ENCODE data around the gene CHI3L2.

CHI3L2 gene

GRCh38 chr1:111203681-111204200, 23.8 kb upstream of the CHI3L2 start:
- Histone ChIP-seq H3K14ac (ENCODE audit: low read length) (peak overlapping the region; percentile 57), H2BK5ac (ENCODE audit: low read length) (no peak overlapping the region), H3K27ac (replicated peaks; ENCODE audit: low read length) (no peak overlapping the region), H2AFZ (ENCODE audit: low read length) (no peak overlapping the region), H3K9me3 (replicated peaks in 1 of 2; ENCODE audit: control insufficient read depth in 2 of 2, insufficient read depth in 1 of 2, low read depth in 1 of 2, low read length in 2 of 2) (no peaks in the 10 kb centered on the region), H3K18ac (ENCODE audit: low read length) (peak overlapping the region; percentile 78), H3K36me3 (replicated peaks in 1 of 2; ENCODE audit: control insufficient read depth in 2 of 2, insufficient read depth in 2 of 2, low read length in 2 of 2) (no peaks in the 10 kb centered on the region), H3K4me2 (ENCODE audit: insufficient read depth, low read length, poor library complexity, severe bottlenecking) (peak overlapping the region; percentile 29), H2BK120ac (ENCODE audit: low read depth, low read length) (peak overlapping the region; percentile 65), H4K8ac (ENCODE audit: low read depth, low read length) (no peak overlapping the region), H3K4ac (ENCODE audit: low read length) (no peak overlapping the region), H4K91ac (ENCODE audit: low read depth, low read length, poor library complexity) (no peak overlapping the region), H3K23ac (ENCODE audit: low read depth, low read length, poor library complexity) (peak overlapping the region; percentile 67), H3K4me1 (ENCODE audit: control insufficient read depth in 2 of 2, insufficient read depth in 1 of 2, low read depth in 1 of 2, low read length in 2 of 2) (peaks cover 1 to 2% of the 10 kb centered on the region in 2 donors), H3K4me3 (ENCODE audit: low read length in 2 of 2) (peak overlapping the region in 1 of 2 donors; percentile 31), H3K79me1 (ENCODE audit: low read depth, low read length) (no peaks in the 10 kb centered on the region), H3K9ac (ENCODE audit: low read depth, low read length, poor library complexity) (no peak overlapping the region), H2AK5ac (ENCODE audit: low read depth, low read length) (peak overlapping the region; percentile 24), H2BK15ac (ENCODE audit: low read length) (peak overlapping the region; percentile 51), H3K27me3 (ENCODE audit: control insufficient read depth in 3 of 3, insufficient read depth in 3 of 3, low read depth in 1 of 3, low read length in 3 of 3) (peaks cover 0 to 21% (median 0%) of the 10 kb centered on the region in 3 experiments), H2BK12ac (ENCODE audit: low read length) (no peak overlapping the region)
- WGBS, 2 donors (ENCODE audit: extremely low coverage in 2 of 2, insufficient read length in 2 of 2, insufficient replicate concordance in 1 of 2), result no CpG with 5 or more reads among the region's 41 CpGs
- DNase-seq (ENCODE audit: low spot score), result no peak

DNA sequence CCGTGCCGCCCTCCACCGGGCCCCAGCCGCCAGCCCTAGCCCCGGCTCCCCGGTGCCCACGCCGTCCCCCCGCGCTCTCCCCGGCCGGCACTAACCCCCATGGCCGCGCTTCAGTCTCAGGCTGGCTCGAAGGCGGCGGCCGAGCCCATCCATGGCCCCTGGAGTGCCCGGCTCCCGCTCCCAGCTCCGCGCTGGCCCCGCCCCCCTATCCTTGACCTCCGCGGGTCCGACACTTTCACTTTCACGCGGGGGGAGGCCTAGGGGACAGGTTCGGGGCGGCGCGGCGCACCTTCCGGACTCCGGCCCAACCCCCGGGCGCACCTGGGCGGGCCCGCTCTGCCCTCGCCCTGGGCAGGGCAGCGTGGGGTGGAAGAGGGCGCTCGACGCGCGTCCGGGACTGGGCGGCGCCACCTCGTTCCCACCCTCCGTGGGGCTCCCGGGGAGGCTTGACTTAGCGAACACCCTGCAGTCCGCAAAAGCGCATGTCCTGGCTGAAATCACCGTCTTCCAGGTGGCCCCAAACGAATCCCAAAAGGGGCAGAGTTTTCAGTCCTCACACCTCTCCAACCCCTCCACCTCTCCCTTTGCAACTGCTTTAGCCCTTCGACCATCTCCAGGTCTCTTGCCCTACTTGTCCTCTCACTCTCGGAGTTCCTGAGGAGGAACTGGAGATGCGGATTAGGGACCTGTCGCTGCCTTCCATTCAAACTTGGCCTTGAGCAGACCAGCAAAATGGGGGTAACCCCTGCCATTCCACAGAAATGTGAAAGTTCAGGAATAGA, 23.1 kb upstream of the CHI3L2 start:
- peak overlapping the region; percentile 22 for H2AK5ac ChIP-seq (ENCODE audit: low read depth, low read length)
- peak overlapping the region; percentile 65 for H2BK120ac ChIP-seq (ENCODE audit: low read depth, low read length)
- no peaks in the 10 kb centered on the region for H3K36me3 ChIP-seq (replicated peaks in 1 of 2; ENCODE audit: control insufficient read depth in 2 of 2, insufficient read depth in 2 of 2, low read length in 2 of 2)
- no peaks in the 10 kb centered on the region for H3K79me1 ChIP-seq (ENCODE audit: low read depth, low read length)
- no peak overlapping the region for H3K27ac ChIP-seq (replicated peaks; ENCODE audit: low read length)
- no peak overlapping the region for H3K14ac ChIP-seq (ENCODE audit: low read length)
- no peak overlapping the region for H2AFZ ChIP-seq (ENCODE audit: low read length)
- no peaks in the 10 kb centered on the region for H3K9me3 ChIP-seq (replicated peaks in 1 of 2; ENCODE audit: control insufficient read depth in 2 of 2, insufficient read depth in 1 of 2, low read depth in 1 of 2, low read length in 2 of 2)
- H3K9ac ChIP-seq (ENCODE audit: low read depth, low read length, poor library complexity), result no peak overlapping the region
- H4K91ac ChIP-seq (ENCODE audit: low read depth, low read length, poor library complexity), result no peak overlapping the region
- DNase-seq (ENCODE audit: low spot score), result no peak
- no peak overlapping the region for H4K8ac ChIP-seq (ENCODE audit: low read depth, low read length)
- no peak overlapping the region for H2BK12ac ChIP-seq (ENCODE audit: low read length)
- peak overlapping the region; percentile 78 for H3K18ac ChIP-seq (ENCODE audit: low read length)
- H2BK5ac ChIP-seq (ENCODE audit: low read length), result no peak overlapping the region
- no CpG with 5 or more reads among the region's 61 CpGs for WGBS, 2 donors (ENCODE audit: extremely low coverage in 2 of 2, insufficient read length in 2 of 2, insufficient replicate concordance in 1 of 2)
- H2BK15ac ChIP-seq (ENCODE audit: low read length), result peak overlapping the region; percentile 32
- H3K4ac ChIP-seq (ENCODE audit: low read length), result no peak overlapping the region
- peak overlapping the region; percentile 29 for H3K4me2 ChIP-seq (ENCODE audit: insufficient read depth, low read length, poor library complexity, severe bottlenecking)
- peak overlapping the region in 1 of 2 donors; percentile 31 for H3K4me3 ChIP-seq (ENCODE audit: low read length in 2 of 2)
- peaks cover 1 to 2% of the 10 kb centered on the region in 2 donors for H3K4me1 ChIP-seq (ENCODE audit: control insufficient read depth in 2 of 2, insufficient read depth in 1 of 2, low read depth in 1 of 2, low read length in 2 of 2)
- peaks cover 0 to 21% (median 0%) of the 10 kb centered on the region in 3 experiments for H3K27me3 ChIP-seq (ENCODE audit: control insufficient read depth in 3 of 3, insufficient read depth in 3 of 3, low read depth in 1 of 3, low read length in 3 of 3)
- H3K23ac ChIP-seq (ENCODE audit: low read depth, low read length, poor library complexity), result peak overlapping the region; percentile 37

GRCh38 chr1:111204983-111205713, 22.4 kb upstream of the CHI3L2 start:
- H2AK5ac ChIP-seq (ENCODE audit: low read depth, low read length), result no peak overlapping the region
- no peak overlapping the region for H3K27ac ChIP-seq (replicated peaks; ENCODE audit: low read length)
- H4K8ac ChIP-seq (ENCODE audit: low read depth, low read length), result no peak overlapping the region
- H2BK15ac ChIP-seq (ENCODE audit: low read length), result no peak overlapping the region
- H3K4me3 ChIP-seq (ENCODE audit: low read length in 2 of 2), result no peak overlapping the region
- H2BK5ac ChIP-seq (ENCODE audit: low read length), result no peak overlapping the region
- H2BK12ac ChIP-seq (ENCODE audit: low read length), result no peak overlapping the region
- no peak overlapping the region for H4K91ac ChIP-seq (ENCODE audit: low read depth, low read length, poor library complexity)
- peaks cover 0 to 21% (median 0%) of the 10 kb centered on the region in 3 experiments for H3K27me3 ChIP-seq (ENCODE audit: control insufficient read depth in 3 of 3, insufficient read depth in 3 of 3, low read depth in 1 of 3, low read length in 3 of 3)
- no peak overlapping the region for H3K23ac ChIP-seq (ENCODE audit: low read depth, low read length, poor library complexity)
- no peak for DNase-seq (ENCODE audit: low spot score)
- WGBS, 2 donors (ENCODE audit: extremely low coverage in 2 of 2, insufficient read length in 2 of 2, insufficient replicate concordance in 1 of 2), result no CpG with 5 or more reads among the region's 9 CpGs
- H3K14ac ChIP-seq (ENCODE audit: low read length), result no peak overlapping the region
- no peak overlapping the region for H3K18ac ChIP-seq (ENCODE audit: low read length)
- no peak overlapping the region for H3K9ac ChIP-seq (ENCODE audit: low read depth, low read length, poor library complexity)
- no peaks in the 10 kb centered on the region for H3K79me1 ChIP-seq (ENCODE audit: low read depth, low read length)
- no peak overlapping the region for H3K4me2 ChIP-seq (ENCODE audit: insufficient read depth, low read length, poor library complexity, severe bottlenecking)
- H2BK120ac ChIP-seq (ENCODE audit: low read depth, low read length), result no peak overlapping the region
- no peak overlapping the region for H2AFZ ChIP-seq (ENCODE audit: low read length)
- peaks cover 1 to 2% of the 10 kb centered on the region in 2 donors for H3K4me1 ChIP-seq (ENCODE audit: control insufficient read depth in 2 of 2, insufficient read depth in 1 of 2, low read depth in 1 of 2, low read length in 2 of 2)
- no peak overlapping the region for H3K4ac ChIP-seq (ENCODE audit: low read length)
- H3K9me3 ChIP-seq (replicated peaks in 1 of 2; ENCODE audit: control insufficient read depth in 2 of 2, insufficient read depth in 1 of 2, low read depth in 1 of 2, low read length in 2 of 2), result no peaks in the 10 kb centered on the region
- no peaks in the 10 kb centered on the region for H3K36me3 ChIP-seq (replicated peaks in 1 of 2; ENCODE audit: control insufficient read depth in 2 of 2, insufficient read depth in 2 of 2, low read length in 2 of 2)

- no peak overlapping the region for H2AK5ac ChIP-seq (ENCODE audit: low read depth, low read length)
- H3K14ac ChIP-seq (ENCODE audit: low read length), result no peak overlapping the region
- H3K4me3 ChIP-seq (ENCODE audit: low read length in 2 of 2), result no peak overlapping the region
- H2AFZ ChIP-seq (ENCODE audit: low read length), result no peak overlapping the region
- no peak overlapping the region for H2BK12ac ChIP-seq (ENCODE audit: low read length)
- no peak overlapping the region for H2BK5ac ChIP-seq (ENCODE audit: low read length)
- peaks cover 1 to 2% of the 10 kb centered on the region in 2 donors for H3K4me1 ChIP-seq (ENCODE audit: control insufficient read depth in 2 of 2, insufficient read depth in 1 of 2, low read depth in 1 of 2, low read length in 2 of 2)
- H4K8ac ChIP-seq (ENCODE audit: low read depth, low read length), result no peak overlapping the region
- H3K4me2 ChIP-seq (ENCODE audit: insufficient read depth, low read length, poor library complexity, severe bottlenecking), result no peak overlapping the region
- no peak overlapping the region for H4K91ac ChIP-seq (ENCODE audit: low read depth, low read length, poor library complexity)
- no peak overlapping the region for H3K23ac ChIP-seq (ENCODE audit: low read depth, low read length, poor library complexity)
- no peak overlapping the region for H3K4ac ChIP-seq (ENCODE audit: low read length)
- no peaks in the 10 kb centered on the region for H3K36me3 ChIP-seq (replicated peaks in 1 of 2; ENCODE audit: control insufficient read depth in 2 of 2, insufficient read depth in 2 of 2, low read length in 2 of 2)
- no peak overlapping the region for H2BK120ac ChIP-seq (ENCODE audit: low read depth, low read length)
- no peak overlapping the region for H3K27ac ChIP-seq (replicated peaks; ENCODE audit: low read length)
- H3K18ac ChIP-seq (ENCODE audit: low read length), result no peak overlapping the region
- DNase-seq (ENCODE audit: low spot score), result no peak
- H3K79me1 ChIP-seq (ENCODE audit: low read depth, low read length), result no peaks in the 10 kb centered on the region
- peaks cover 0 to 21% (median 0%) of the 10 kb centered on the region in 3 experiments for H3K27me3 ChIP-seq (ENCODE audit: control insufficient read depth in 3 of 3, insufficient read depth in 3 of 3, low read depth in 1 of 3, low read length in 3 of 3)
- H3K9me3 ChIP-seq (replicated peaks in 1 of 2; ENCODE audit: control insufficient read depth in 2 of 2, insufficient read depth in 1 of 2, low read depth in 1 of 2, low read length in 2 of 2), result no peaks in the 10 kb centered on the region
- H2BK15ac ChIP-seq (ENCODE audit: low read length), result no peak overlapping the region
- H3K9ac ChIP-seq (ENCODE audit: low read depth, low read length, poor library complexity), result no peak overlapping the region
- no CpG with 5 or more reads among the region's 2 CpGs for WGBS, 2 donors (ENCODE audit: extremely low coverage in 2 of 2, insufficient read length in 2 of 2, insufficient replicate concordance in 1 of 2)
Measured at GRCh38 chr1:111205714-111206050, 21.8 kb upstream of the CHI3L2 start.

All from neuronal stem cell (in vitro differentiated cells).